GM15510 (cell line): ENCODE measurements around the gene TIGAR.

Experiments used
- POLR2A ChIP-seq: IDR thresholded peaks from 3 replicates; pipeline ENCODE4 v1.6.1; 2011; ENCODE audit warnings: borderline replicate concordance; ENCODE audit not compliant: insufficient read length; ENCODE audit errors: extremely low read depth

The TIGAR gene

DNA sequence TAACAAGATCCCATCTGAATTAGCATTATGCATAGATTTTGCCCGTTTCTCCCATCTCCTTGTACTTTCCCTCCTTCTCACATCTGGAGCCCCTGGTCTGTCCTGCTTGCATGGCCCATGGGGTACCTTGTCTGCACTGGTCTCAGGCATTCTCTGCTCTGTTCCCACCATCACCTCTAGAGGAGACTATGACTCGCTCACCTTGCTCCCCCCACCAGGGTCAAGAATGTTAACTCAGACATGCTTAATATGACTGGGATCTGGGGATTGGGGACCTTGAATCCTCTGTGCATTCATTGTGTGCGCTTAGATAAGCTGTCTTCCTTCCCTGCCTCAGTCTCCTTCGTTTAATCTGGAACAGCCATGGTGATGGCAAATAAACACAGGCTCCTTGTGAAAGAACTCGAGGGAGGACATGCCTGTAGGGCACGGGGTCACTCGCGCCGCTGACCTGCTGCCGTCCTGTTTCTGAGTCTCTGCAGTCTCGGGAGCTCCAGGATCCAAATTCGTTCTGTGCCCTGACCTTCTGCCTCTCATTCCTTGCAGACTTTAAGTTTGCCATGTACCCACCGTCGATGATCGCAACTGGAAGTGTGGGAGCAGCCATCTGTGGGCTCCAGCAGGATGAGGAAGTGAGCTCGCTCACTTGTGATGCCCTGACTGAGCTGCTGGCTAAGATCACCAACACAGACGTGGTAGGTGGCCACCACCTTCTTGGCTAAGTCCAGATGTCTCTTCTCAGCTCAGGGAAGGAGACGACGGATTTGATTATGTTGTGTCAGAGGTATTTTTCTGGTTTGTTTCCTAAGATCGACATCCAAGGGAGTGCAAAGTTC is 32.5 kb upstream of the TIGAR start:
- TF ChIP-seq POLR2A = no peak

DNA sequence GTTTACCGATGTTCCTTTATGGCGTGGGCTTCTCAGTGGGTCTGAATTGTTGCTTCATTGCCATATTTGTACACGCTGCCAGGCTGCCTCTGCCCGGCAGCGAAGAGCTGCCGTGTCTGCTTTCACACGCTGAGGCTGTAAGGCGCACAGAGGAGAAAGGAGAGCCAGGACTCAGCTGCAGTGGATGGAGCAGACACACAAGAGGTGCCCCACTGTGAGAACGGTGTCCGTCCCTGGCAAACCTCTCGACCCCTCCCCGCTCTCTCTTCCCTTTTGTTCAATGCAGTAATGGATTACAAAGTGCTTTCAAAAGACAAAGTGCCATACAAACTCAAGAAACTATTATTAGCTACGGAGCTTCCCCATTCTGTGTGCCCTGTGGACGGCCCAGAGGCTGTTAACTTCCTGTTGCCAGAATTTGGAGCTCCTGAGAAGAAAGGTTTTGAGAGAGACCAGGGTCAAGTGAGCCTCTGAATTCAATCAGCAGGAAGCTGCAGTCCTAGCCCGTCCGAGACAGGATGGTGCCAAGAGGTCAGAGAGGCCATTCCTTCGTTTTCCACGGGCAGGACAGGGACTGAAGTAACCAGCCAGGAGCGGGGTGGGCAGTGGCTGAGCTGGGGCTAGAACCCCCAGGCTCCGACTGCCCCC is 31.7 kb upstream of the TIGAR start:
- TF ChIP-seq POLR2A = no peak

DNA sequence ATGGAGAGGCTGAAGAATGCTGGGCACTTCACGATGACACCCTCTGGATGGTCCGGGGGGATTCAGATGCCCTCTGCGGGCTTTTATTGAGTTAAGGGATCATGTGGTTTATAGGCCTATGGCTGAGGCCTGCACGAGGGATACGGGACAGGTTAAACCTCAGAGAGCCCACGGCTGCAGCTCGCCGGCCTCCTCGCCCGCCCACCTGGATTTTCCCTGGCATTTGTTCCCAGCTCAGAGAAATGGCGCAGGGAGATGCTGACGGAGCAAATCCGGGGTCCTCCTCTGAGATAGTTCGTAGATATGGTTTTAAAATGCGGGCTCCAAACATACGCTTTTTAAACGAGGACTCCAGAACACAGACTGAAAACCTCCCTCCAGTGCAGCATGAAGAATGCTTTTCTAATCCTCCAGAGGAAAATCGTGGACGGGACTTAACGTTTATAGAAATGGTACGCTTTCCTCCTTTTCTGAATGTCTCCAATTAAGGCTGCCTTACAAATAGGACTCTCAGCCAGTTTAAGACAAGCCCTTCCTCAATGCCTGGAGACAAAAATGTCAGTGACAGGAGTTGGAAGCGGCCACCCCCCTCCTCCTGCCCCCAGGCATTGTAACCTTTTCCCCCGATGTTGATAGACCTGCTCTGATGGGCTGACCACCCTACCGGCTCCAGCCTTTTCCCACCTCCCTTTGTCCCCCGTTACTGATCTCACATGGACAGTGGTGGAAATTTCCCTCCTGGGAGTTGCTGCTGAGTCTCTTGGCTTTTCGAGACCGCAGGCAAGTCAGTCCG is 30.8 kb upstream of the TIGAR start:
- TF ChIP-seq POLR2A = no peak

DNA sequence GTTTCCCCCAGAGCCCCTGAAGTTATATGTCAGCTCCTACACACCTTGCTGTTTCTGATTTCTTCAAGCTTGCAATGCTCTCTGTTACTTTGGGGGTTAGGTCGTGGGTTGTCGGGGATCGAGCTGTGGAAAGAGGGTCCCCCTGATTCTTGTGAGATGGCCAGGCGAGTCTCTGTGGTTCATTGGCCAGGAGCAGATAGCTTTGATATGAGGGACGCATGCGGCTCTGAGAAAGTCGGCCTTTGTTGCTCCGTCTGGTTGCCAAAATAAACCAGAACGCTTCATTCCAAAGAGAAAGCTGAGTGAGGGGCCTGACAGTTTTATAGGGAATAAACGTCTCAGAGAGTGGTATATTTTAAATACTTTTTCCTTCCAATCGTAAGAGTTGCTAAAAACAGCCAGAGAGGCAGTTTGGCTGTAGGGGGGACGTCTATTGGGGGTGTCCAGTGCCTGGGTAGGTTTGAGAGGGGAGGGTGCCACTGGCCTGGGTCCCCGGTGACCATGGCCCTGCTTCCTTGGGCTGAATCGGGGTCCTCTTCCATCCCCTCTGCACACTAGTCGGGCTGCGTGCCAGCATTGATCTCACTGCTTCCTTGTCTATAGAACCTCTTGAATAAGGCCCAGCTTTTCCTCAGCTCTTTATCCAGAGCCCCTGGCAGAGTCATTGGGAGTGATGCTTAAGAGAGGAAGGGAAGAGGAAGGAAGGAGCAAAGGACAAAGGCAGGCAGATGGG is 28.5 kb upstream of the TIGAR start:
- no peak for TF ChIP-seq POLR2A

DNA sequence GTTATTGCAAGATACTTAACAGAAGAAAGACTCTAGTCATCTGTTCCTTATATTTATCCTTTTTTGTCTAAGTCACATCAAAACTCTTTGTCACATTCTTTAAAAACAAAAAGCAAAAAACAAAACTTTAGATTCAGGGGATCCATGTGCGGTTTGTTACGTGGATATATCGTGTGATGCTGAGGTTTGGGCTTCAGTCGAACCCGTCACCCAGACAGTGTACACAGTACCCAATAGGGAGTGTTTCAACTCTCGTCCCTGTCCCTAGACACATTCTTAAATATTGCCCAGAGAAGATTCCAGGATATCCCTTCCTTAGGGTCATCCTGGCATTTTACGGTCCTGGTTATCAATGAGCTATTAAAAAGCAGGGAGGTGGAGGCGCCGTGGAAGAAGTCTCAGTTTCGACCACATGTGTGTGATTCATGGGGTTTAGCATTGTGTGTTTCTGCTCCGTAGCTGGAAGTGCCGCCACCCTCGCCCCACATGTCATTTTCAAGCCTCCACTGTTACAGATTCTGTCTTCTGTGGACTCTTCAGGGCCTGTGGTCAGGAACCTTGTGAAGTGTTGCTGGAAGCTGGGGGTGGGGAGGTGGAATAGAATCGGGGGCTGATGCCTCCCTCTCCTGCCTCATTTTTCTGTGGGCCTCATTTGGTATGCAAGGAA is 27.6 kb upstream of the TIGAR start:
- no peak for TF ChIP-seq POLR2A

DNA sequence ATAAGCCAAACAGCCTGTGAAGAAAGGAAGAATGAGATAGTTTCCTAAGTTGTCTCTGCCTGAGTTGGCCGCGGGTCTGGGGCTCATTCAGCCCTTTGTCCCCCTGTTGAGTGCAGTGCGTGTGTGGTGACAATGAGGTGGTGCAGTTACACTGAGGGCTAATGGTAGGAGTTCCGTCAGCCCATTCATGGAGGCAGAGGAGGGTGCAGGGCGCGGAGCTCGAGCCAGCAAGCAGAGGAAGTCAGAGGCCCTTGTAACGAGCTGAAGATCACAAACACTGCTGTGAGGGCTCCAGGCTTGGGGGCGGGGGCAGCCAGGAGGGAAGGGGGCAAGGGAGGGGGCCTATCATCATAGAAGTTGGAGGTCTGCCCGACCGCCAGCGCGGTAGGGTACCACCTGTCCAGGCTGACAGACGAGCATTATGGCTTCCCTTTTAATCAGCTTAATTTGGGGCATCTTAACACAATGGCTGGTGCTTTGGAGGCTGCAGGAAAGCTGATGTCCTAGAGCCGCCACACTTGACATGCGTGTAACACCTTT is 27.0 kb upstream of the TIGAR start:
- no peak for TF ChIP-seq POLR2A

DNA sequence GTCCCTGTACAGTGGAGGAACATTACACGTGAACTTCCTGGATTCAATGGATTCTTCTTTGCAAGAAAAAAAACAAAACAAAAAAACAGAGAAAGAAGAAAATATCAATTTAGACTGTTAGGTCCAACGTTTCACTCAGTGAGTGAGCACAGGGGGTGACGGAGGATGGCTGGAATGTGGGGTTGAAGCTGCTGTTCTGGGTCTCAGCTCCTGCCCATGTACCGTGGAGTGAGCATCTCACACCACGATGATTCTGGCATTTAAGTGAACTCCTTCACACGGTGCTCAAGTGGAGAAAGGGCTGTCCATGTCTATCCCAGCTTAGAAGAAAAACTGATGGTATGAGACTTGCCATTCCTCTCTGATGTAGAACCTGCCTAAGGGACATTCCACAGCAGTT is 24.3 kb upstream of the TIGAR start:
- TF ChIP-seq POLR2A = no peak

DNA sequence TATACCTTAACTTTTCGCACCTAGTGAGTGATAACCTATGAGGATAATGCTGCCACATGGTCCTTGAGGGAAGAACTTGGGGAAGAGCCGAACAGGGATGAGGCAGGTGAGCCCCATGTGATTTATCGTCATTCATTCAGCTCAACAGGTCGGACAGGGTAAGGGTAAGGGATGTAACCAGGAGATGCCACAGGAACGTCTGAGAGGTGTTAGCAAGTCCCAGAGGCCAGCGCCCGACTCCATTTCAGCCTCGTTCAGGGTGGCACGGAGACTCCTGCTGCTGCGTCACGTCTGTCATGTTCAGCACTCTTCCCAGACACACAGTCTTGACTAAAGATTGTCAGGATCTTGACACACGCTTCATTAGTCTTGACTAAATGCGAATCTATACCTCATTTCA is 23.4 kb upstream of the TIGAR start:
- TF ChIP-seq POLR2A = no peak

DNA sequence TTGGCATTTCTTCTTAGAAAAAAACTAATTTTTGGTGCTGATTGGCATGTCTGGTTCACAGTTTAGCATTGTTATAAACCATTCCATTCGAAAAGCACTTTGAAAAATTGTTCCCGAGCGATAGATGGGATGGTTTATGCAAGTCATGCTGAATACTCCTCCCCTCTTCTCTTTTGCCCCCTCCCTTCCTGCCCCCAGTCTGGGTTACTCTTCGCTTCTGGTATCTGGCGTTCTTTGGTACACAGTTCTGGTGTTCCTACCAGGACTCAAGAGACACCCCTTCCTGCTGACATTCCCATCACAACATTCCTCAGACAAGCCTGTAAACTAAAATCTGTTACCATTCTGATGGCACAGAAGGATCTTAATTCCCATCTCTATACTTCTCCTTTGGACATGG is 20.1 kb upstream of the TIGAR start:
- no peak for TF ChIP-seq POLR2A

DNA sequence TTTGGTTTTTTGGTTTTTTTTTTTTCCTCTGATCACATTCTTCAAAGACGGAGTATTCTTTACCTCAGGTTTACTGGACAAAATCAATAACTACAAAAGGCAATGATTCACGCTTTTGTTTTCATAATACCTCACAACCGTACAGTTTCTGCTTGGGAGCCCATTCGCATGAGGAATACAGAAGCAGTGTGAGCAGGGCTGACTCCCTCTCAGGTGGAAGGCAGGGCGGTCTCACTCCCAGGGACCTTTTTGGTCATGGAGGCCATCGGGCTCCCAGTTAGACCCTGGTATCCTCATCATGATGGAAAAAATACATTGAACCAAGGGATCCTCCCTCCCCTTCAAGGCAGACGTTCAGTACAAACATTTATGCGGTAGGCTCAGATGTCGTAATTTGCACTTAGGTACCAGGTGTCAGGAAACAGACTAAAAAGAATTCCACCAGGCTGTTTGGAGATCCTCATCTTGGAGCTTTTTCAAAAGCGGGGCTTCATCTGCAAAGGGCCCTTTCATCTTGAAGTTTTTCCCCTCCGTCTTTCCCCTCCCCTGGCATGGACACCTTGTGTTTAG is 19.0 kb upstream of the TIGAR start:
- no peak for TF ChIP-seq POLR2A

DNA sequence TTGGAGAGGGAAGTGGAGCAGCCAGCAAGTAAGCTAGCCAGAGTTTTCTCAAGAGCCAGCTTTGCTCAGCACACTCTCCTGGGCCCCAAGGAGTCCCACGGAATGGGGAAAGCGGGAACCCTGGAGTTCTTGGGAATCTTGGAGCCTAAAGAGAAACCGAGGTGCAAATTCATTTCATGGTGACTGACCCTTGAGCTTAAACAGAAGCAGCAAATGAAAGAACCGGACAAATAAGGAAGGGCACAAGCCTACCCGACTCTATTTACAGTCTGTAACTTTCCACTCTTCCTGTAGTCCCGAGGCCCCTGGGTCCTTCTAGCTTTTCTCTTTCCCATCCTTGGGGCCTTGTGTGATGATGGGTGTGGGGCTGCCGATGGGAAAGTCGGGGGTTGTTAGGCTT is 18.1 kb upstream of the TIGAR start:
- no peak for TF ChIP-seq POLR2A

DNA sequence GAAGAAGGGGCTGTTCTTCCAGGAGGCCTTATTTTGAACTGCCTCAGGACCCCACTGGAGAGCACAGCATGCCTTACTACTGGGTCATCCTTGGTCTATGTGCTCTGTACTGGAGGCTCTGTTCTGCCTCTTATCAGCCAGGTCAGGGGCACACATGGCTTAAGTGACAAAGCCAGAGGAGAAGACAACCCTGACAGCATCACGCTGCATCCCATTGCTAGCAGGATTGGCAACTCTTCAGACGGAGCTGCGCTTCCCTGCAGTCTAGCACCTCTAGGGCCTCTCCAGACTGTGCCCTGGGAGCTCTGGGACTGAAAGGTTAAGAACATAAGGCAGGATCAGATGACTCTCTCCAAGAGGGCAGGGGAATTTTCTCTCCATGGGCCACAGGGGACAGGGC is 17.3 kb upstream of the TIGAR start:
- TF ChIP-seq POLR2A = no peak

DNA sequence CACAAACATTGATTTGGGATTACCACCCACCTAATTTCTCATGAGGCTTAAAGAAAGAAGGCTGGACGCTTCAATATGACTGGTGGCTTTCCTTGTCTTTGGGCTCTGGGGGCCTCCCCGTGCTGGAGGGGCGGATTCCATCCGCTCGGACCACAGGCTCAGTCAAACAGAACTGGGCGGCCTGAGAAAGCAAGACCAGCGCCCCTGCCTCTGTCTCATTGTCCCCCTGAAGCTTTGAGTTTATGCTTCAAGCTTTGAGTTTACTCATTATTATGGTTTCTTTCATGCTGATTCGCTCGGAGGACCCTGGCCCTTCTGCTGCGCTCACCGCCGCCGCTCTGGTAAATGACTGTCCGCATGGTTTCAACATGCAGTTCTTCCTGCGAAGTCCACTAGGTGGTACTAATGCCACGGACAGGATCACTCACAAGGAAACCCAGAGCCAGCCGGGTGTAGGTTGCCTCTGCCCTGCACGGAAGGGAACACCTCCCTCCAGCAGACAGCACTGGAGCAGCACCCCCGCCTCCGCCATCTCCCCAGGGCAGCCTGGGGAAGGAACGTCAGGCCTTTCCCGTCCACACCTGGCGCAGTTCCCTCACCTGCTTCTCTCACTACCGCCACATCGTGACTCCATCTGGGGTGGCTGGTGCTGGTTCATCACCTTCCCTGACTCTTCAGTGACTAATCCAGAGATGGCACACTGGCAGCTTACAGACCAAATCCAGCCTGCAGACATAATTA is 13.2 kb upstream of the TIGAR start:
- TF ChIP-seq POLR2A = no peak

DNA sequence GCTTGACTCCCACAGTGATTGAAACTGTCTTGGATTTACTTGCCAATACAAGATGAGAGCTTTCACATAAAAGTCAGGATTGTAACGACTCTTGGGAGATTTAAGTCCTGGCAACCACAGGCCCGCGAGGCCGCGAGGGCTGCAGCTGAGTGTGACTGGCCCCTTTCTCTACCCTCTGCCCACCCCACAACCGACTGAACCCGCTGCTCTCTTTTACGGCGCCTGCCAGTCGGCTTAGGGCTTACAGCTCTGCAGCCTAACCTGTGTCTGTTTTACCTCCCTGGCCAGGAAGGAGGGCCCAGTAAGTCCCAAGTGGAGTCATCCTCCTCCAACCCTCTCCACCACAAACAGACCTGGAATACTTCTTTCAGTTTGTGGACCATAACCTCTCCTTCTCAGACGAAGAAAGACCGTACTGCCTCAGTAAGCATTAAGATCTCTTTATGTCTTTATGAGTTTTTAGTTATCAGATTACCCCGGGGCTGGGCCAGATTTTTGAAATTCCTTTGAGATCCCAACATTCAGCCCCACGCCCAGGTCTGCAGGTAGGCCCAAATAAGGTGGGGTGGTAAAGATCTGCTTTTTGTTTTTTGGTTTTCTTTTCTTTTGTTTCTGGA is 12.6 kb upstream of the TIGAR start:
- no peak for TF ChIP-seq POLR2A
